HL-60 (cell line): ENCODE results near the gene STK17B.

Experiments used
- DNase-seq, 2 experiments: peaks; one replicate each; pipeline ENCODE4 v3.0.0-alpha.2; 2010 to 2020; ENCODE audit warnings: low read depth in 1 of 2, low spot score in 1 of 2
- H3K27ac ChIP-seq: fragments of 250-450 bp; sonication (Bioruptor Pico); replicated peaks from 2 replicates; pipeline ENCODE4 v1.5.1; 2020; ENCODE audit warnings: mild to moderate bottlenecking, moderate library complexity
- H3K27me3 ChIP-seq: fragments of 250-450 bp; sonication (Bioruptor Pico); 2 replicates; pipeline ENCODE4 v1.5.1; 2021; ENCODE audit warnings: mild to moderate bottlenecking, moderate library complexity; ENCODE audit not compliant: insufficient read depth, poor library complexity, severe bottlenecking
- H3K4me3 ChIP-seq: replicated peaks from 2 replicates; pipeline ENCODE4 v1.5.1; 2011; ENCODE audit warnings: mild to moderate bottlenecking, control low read depth, low read length; ENCODE audit not compliant: insufficient read depth
- CTCF ChIP-seq: IDR thresholded peaks from one replicate; pipeline ENCODE4 v1.5.1; 2011; ENCODE audit warnings: low read length, control low read depth, inconsistent platforms; ENCODE audit not compliant: insufficient read depth
- GABPA ChIP-seq: IDR thresholded peaks from 2 replicates; pipeline ENCODE4 v1.6.1; 2012; ENCODE audit warnings: low read depth
- POLR2AphosphoS5 ChIP-seq: IDR thresholded peaks from 2 replicates; pipeline ENCODE4 v1.6.1; 2012; ENCODE audit warnings: low read depth
- SPI1 ChIP-seq: IDR thresholded peaks from 2 replicates; pipeline ENCODE4 v1.6.1; 2012; ENCODE audit warnings: low read depth, mild to moderate bottlenecking, borderline replicate concordance
- TF ChIP-seq, protein P1 (sequence below): IDR thresholded peaks from 2 replicates; pipeline ENCODE4 v1.6.1; 2012; ENCODE audit warnings: low read depth; ENCODE audit not compliant: insufficient replicate concordance

The STK17B gene

GRCh38 chr2:196217116-196217515 lies 45.7 kb upstream of the STK17B start:
- DNase-seq, result no peak
- no peaks in the 10 kb centered on the region for H3K27me3 ChIP-seq
- no peak overlapping the region for H3K4me3 ChIP-seq

GRCh38 chr2:196215376-196215775 lies 44.0 kb upstream of the STK17B start:
- no peak for DNase-seq
- H3K27ac ChIP-seq, result no peak overlapping the region
- no peak overlapping the region for H3K4me3 ChIP-seq
- TF ChIP-seq CTCF (no peak), GABPA (no peak), SPI1 (no peak), POLR2AphosphoS5 (no peak)
- TF ChIP-seq, protein P1, sequence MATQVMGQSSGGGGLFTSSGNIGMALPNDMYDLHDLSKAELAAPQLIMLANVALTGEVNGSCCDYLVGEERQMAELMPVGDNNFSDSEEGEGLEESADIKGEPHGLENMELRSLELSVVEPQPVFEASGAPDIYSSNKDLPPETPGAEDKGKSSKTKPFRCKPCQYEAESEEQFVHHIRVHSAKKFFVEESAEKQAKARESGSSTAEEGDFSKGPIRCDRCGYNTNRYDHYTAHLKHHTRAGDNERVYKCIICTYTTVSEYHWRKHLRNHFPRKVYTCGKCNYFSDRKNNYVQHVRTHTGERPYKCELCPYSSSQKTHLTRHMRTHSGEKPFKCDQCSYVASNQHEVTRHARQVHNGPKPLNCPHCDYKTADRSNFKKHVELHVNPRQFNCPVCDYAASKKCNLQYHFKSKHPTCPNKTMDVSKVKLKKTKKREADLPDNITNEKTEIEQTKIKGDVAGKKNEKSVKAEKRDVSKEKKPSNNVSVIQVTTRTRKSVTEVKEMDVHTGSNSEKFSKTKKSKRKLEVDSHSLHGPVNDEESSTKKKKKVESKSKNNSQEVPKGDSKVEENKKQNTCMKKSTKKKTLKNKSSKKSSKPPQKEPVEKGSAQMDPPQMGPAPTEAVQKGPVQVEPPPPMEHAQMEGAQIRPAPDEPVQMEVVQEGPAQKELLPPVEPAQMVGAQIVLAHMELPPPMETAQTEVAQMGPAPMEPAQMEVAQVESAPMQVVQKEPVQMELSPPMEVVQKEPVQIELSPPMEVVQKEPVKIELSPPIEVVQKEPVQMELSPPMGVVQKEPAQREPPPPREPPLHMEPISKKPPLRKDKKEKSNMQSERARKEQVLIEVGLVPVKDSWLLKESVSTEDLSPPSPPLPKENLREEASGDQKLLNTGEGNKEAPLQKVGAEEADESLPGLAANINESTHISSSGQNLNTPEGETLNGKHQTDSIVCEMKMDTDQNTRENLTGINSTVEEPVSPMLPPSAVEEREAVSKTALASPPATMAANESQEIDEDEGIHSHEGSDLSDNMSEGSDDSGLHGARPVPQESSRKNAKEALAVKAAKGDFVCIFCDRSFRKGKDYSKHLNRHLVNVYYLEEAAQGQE, result no peak
- no peaks in the 10 kb centered on the region for H3K27me3 ChIP-seq

More at GRCh38 chr2:196217116-196217515, 45.7 kb upstream of the STK17B start:
- TF ChIP-seq CTCF (no peak), GABPA (no peak), POLR2AphosphoS5 (no peak), SPI1 (no peak)
- TF ChIP-seq, protein P1, result no peak
- no peak overlapping the region for H3K27ac ChIP-seq

DNA sequence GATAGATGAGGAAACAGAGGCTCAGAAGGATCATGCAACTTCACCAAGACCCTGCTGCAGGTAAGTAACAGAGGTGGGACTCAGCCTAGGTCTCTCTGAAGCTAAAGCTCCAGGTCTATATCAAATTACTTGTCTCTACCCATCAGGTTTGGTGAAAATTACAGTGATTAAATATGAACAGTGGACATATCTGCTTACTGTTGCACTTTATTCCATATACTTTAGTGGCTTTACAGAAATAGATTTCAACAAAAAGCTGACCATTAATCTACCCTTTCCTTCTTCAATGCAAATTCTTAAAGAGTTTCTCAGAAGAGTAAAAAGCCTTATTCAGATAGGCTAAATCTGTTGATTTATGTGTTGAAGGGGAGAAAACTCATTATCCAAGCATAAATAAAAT lies 42.8 kb upstream of the STK17B start:
- DNase-seq, result no peak
- Histone ChIP-seq H3K27me3 (no peaks in the 10 kb centered on the region), H3K27ac (peak overlapping the region; percentile 45; the same call in 1 of the 2 replicates), H3K4me3 (no peak overlapping the region)
- no peak for TF ChIP-seq GABPA
- TF ChIP-seq SPI1, result no peak
- no peak for TF ChIP-seq POLR2AphosphoS5
- TF ChIP-seq, protein P1, result no peak
- no peak for TF ChIP-seq CTCF
